Measurements from ENCODE around the gene TMEM97.
A peak's percentile ranks its signal among the peaks of the same experiment; 100 is the strongest.

The TMEM97 gene

DNA sequence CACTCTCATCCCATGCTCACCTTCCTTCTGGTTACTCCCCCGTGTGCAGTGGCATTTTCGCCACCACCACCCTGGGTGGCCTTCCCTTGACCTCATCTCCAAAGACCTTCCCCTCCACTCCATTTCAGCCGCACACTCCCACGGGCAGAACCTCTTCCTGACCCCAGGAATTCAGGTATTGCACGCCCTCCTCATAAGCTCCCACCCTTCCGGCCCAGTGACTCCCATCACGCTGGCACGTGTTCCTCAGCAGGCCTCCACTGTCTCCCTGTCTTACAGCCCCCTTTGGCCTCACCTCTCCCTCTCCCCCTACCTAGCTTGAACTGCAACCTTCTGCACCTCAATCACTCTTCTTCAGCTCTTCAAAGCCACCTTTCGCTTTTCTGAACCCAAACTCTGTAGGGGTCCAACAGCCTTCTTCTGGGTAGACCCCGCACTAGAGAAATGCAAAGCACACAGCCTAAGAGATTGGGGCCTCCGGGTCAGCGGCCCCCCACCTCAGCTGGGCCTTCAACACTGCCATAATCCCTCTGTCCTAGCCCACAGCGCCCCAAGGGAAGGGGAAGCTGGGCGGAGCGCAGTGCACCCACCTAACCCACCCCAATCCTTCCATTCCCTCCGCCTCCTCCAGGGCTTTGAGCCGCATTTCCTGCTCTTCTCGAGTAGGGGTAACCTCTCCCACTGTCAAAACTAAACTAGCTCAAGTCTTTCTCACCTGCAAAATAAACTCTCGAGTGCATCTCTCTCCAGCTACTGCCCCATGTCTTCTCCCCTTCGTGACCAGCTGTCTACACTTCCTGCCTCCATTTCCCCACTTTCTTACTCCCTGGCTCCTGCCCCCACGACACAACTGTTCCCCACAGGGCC is 1.7 kb upstream of the TMEM97 start:
- DNase-seq, result no peak

DNA sequence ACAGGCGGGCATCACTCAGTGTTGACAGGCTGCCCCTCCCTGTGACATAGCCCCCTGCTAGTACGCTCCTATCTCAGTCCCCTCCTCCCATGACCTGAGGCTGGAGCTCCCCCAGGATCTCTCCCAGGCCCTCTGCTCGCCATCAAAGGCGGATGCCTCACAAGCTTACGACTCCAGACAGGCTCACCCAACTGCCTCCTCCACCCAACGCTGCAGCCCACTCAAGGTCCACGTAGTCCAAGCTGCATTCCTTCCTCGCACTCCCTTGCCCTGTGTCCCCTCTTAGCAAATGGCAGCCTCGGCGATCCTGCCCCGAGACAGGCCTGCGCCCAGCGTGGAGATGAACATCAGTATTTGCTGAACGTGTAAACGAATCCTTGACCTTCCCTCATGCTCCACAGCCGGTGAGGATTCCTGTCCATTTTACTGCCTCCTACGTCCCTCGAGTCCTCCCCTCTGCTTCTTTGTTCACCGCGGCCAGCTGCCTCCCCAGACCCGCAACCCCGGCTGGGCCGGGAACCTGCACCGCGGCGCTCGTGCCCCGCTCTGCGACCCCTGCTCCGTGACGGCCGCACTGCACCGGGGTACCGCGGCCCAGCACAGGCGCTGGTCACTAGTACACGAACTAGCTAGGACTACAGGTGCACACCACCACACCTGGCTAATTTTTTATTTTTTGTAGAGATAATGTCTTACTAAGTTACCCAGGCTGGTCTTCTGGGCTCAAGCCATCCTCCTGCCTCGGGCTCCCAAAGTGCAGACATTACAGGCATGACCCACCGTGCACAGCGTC is 838 bp upstream of the TMEM97 start:
- no peak for DNase-seq

DNA sequence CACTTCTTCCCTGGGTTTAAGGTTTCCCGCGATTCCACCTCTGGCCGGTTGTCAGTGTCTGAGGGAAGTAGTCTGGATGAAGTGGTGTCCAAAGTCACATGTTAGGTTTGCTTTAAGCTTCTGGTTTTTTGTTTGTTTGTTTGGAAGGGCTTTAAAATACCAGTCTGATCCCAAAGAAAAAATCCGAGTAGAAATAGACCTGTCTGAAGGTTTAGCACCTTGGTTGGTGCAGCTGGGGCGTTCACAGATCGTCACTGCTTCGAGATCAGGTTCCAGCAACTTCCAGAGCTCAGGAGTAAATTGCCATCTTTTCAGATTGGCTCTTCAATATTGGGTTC is 567 bp downstream of the TMEM97 start:
- DNase-seq, result no peak

DNA sequence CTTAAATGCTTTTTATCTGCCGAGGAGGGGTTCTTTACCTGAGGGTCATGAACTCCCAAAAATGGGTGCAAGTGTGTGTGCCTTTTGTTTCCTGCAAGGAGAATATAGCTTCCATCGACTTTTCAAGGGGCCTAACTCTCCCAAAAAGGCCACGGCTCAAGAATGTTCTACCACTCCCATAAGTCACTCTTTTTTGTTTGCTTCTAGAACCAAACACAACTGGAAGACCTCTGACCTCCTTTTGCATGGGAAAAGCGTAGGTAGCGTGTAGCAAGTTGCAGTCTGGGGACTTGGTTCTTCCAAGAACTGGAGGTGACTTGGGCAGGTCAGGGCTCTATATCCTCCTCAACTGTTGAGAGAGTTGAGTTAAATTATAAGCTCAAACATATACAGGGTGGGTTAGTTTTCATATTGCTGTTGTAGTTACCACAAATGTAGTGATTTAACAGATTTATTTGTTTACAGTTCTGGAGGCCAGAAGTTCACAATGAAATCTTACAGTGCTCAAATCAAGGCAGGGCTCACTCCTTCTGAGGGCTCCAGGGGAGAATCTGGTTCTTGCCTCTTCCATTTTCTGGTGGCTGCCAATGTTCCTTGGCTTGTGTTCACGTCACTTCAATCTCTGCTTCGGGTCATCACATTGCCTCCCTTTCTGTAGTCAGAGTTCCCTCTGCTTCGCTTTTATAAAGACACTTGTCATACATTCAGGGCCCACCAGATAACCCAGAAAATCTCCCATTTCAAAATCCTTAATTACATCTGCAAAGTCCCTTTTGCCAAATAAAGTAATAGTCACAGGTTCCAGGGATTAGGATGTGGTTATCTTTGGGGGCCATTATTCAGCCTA is 1.4 kb downstream of the TMEM97 start:
- DNase-seq, result no peak

DNA sequence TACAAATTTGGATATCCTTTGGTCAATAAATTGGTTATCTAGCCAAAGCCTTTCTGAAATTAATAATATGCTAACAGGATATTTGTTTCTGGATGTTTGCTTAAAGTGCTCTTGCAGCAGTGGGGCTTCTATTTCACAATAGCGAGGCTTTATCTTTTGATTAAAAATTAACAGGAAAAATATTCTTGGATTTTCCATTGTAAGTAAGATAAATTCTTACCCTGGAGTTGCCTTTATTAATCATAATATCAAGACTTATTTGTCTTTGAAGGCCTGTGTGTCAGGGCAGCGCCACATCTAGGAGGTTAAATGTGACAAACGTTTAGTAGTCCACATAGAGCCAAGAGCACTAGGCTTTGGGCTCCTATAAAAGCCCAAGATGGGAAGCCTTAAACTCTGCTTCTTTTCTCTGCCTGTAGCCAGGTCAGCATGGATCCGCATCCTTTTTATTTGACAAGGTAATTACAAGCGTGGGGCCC is 5.3 kb downstream of the TMEM97 start:
- DNase-seq, result no peak

DNA sequence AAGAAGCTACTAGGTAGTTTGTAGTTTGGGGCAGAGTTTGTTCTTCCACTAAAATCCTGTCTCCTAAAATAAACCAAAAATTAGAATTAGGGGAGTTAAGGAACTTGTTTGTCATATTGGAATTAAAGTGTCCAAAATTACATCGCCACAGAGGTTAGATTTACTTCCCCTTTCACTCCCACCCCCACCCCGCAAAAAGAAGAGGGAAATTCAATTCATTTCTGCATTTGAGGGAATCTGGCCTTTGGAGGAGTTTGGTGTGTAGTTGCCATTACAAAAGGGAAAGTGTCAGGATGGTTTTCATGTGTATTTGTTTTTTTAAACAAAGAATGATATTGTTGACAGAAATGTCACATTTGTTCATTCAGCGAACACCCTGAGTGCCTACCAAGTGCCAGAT is 5.8 kb downstream of the TMEM97 start:
- no peak for DNase-seq

DNA sequence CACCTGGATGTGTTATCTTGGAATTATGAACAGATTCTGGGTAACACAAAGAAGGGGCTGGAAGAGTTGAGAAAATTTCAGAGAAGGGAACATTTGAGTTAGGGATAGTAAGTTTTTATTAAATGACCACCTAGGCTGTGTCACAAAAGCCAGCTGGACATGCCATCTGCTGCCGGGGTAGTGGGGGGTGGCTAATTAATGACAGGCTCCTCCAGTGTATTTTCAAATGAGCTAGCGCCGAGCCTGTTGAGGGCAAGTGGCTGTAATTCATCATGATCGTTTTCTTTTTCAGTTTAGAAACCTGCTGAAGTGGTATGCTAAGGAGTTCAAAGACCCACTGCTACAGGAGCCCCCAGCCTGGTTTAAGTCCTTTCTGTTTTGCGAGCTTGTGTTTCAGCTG is 6.2 kb downstream of the TMEM97 start:
- no peak for DNase-seq

DNA sequence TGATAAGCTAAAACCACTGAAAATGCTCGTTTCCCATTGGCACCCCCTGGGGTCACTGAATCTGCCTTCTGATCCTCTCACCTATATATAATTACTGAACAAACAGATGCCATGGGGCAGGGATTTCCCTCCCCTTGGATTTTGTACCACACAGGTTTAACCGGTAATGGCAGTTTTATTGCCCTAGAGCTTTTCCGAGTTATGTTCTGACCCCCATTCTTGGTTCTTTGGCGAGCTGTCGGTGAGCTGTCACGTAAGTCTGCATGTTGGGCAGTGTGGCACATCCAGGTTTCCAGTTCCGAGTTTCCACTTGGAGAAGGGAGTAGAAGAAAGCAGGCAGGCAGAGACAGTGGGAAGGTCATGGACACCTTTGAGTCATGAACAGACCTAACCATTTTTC is 7.1 kb downstream of the TMEM97 start:
- no peak for DNase-seq

DNA sequence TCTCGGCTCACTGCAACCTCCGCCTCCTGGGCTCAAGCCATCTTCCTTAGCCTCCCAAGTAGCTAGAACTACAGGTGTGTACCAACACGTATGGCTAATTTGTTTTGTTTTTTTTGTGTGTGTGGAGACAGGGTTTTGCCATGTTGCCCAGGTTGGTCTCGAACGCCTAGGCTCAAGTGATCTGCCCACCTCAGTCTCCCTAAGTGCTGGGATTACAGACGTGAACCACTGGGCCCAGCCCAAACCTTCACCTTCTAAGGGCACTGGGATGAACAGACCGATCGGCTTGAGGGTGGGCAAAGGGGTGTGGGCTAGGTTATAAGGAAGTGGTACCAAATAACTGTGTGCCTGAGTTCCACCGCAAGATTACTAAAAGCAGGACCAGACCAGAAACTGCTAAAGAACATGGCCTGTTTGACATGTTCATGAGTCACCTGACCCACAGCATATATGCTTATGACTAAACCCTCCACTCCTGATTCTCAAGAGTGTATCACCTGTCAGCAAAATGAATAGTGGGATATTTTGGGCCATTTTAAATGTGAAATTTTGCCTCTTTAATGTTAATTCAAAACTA is 8.1 kb downstream of the TMEM97 start:
- DNase-seq, result no peak

DNA sequence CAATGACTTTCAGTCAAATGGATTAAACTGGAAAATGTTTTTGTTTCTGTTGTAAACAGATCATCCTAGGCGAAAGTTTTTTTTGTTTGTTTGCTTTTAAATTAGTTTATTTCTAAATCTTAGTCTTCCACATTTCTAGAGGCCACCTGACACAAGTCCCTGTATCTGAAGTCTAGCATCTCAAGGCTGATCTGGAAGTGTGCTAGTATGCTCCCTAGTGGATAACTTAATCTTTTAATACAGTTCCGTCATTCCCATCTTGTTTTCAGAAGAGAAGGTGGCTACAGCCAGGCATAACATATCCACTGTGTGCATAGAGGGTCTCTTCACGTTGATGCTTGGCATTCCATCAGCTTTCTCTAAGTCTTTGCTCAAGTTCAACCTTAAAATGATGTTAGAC is 8.7 kb downstream of the TMEM97 start:
- no peak for DNase-seq

DNA sequence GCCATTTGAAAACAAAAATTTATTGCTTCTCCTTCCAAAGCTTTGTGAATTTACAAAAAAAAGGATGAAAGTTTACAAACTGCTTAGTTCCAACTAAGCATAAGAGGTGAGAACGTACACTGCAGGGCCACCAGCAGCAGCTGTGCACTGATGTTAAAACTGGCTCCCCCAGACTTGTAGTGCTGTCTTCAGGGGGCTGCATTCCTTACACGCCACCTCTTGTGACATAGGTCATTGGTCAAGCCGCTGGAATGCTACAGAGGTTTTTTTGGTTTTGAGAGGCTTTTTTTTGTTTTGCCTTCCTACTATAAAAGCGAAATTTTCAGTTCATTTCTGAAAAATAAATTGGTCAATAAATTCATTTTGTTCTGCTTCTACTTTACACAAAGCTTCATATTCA is 9.3 kb downstream of the TMEM97 start:
- DNase-seq, result no peak

DNA sequence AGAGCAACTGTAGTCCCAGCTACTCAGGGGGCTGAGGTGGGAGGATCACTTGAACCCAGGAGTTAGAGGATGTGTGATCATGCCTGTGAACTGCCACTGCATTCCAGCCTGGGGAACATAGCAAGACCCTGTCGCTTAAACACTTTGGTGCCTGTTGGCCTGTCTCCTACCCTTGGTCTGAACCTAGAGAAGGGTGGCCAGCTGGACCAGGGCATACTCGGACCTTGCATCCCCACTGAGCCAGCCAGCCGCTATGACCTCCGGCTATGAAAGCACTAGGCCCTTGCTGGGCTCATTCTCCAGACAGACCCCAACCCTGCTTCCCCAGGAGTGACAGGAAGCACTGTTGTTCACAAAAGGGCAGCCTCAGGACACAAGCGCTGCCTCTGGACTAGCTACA is 11.7 kb downstream of the TMEM97 start:
- no peak for DNase-seq

DNA sequence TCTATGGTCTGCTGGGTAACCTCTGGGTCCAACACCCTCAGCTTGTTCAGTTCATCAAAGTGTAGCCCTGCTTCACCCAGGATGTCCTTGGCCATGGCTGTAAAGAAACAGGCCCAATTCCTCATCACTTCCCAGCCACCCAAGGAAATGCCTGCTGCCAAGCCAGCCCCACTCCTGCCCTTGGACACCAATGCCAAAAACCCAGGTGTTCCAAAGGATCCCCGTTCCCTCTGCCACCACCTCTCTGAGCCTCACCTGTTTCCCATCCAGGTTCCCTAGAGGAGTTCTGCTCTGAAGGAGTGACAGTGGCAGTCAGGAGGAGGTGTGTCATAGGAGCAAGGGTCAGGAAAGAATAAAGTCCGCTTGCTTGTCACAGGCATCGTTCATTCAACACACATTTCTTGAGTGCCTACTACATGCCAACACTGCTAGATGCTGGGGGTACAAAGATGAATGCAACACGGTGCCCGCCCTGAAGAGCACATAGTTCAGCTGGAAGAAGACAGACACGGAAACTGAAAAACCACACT is 13.0 kb downstream of the TMEM97 start:
- DNase-seq, result no peak

DNA sequence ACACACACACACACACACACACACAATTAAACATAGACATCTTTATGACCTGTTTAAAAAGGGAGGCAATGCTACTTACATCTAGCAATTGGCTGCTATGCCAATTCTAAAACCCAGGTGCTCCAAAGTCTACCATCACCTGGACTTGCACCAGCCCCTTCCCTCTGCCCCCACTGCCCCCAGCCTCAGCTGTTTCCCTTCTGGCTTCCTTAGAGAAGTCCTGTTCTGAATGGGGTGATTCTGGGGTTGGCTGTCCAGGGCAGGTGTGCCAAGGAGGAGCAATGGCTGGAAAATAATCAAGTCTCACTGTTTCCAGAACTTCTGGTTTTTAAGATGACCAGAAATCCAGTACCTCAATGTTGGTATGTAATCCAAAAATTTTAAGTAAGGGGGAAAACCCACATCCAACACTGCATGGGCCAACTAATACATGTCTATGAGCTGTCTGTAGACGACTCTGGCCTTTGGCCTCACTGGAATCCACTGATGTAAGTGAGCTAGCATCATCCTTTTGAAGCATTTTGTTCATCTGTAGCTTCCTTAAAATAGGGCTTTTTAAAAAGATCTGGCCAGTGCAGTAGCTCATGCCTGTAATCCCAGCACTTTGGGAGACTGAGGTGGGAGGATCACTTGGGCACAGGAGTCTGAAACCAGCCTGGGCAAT is 14.2 kb downstream of the TMEM97 start:
- no peak for DNase-seq

DNA sequence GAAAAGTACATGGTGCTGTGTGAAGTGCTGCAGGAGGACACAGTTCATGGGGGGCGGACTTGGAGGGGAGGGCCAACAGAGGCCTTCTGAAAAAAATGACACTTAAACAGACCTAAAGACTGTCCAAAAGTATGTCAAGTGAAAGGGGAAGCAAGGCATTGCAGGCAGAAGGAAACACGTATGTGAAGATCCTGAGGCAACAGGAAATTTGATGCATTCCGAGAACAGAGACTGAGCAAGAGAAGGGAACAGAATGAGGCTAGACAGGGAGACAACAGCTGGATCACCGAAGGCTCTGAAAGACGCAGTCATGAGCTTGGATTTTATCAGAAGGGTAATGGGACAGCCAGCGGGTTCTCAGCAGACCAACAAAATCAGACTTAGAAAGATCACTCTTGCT is 15.2 kb downstream of the TMEM97 start:
- DNase-seq, result no peak

DNA sequence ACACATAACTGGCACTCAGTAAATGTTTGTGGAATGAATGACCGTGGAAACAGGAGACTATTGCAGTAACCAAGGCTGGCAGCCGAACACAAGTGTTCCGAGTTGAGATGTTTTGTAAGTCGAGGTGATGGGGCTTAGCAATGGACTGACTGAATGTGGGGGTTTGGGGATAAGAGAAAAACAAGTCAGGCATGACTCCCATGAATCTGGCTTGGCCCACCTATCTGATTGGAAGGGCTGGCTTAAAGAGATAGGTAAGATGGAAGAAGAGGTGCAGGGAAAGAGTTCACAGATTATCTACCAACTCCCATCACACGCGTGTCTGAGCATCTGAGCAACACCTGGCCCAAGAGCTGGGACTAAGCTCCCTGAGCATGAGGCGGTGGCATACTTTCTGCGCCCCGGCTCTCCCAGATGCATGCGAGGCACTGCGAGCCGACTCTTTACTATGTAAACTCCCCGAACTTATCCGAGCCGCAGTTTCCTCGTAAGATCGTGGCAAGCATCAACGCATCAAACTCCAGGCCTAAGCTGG is 15.7 kb downstream of the TMEM97 start:
- no peak for DNase-seq

DNA sequence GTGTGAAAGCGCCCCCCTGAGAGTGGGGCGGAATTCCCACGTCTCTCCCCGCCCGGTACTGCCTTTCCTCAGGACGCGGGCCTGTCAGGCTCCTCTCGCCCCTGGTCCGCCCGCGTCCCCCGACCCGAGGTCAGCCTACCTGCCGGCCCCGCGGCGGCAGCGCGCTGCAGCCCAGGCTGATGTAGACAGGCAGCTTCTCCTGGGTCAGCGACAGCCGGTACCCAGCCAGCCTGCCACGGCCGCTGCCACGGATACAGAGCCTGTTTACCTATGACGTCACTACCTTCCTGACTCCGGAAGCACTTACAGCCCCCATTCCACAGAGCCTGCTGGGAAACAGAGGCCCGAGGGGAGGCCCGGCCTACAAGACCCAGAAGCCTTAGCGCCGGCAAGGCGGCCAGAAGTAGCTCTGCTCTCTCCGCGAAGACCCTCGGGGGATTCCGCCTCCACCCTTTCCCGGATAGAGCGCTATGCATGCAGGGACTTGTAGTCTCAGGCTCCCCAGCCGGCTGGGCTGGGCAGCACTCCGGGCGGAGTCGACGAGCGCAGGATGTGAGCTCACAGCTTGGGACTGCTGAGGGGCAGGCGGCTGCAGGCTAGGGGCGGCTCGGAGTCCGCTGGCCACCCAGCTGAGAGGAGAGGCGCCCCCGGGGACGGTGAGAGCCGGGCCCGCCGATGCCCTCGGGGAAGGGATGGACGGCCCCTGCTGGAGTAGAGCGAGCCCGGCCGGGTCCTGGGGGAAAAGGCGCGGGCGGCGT is 16.4 kb downstream of the TMEM97 start, which contains the start of the genes IFT20 and TNFAIP1:
Gene IFT20, minus strand, starts transcription at position 272 of the 758 bp plus-strand sequence. CDS start 3,487 bp downstream, outside the sequence.
Gene TNFAIP1, plus strand, starts transcription at position 561 of the 758 bp plus-strand sequence. CDS start 3,761 bp downstream, outside the sequence.
- DNase-seq, result peak; percentile 92

DNA sequence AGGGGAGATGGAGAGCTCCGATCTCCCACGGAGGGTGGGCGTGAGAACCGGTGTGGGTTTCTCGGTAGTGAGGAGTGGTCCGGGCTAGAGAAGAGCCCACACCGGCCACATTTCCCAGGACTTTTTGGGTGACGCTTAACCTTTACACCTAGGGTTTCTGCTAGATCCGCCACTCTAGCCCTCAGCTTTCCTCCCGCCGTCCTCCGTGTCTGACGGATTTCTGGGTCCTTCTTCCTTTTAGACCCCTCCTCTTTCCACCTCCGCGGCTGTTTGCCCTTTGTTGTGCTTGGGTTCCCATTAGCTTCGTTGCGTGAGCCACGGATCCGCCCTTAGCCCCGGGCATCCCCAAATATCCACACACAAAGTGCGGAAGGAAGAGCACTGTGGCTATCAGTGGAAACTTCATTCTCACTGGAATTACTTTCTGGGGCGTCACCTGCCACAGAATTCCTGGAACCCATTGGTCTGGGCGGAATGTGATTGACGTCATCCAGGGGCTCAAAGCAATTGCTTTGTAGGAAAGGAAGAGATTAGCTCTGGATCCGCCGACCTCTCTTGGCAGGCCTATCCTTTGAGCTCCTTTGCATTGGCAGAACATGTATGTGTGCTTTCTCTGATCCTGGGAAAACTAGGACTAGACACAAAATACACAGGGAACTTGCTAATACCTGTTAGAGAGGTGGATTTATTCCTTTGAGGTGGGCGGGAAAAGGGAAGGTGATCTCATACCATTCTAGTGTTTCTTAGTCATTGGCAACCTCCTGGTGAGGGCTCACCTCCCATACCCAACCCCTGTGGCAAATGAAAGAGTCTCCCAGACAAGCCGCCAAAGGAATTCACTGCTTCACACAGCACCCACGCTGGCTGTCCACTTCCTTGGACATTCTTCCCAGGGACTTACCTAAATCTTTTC is 17.2 kb downstream of the TMEM97 start:
- DNase-seq, result no peak

DNA sequence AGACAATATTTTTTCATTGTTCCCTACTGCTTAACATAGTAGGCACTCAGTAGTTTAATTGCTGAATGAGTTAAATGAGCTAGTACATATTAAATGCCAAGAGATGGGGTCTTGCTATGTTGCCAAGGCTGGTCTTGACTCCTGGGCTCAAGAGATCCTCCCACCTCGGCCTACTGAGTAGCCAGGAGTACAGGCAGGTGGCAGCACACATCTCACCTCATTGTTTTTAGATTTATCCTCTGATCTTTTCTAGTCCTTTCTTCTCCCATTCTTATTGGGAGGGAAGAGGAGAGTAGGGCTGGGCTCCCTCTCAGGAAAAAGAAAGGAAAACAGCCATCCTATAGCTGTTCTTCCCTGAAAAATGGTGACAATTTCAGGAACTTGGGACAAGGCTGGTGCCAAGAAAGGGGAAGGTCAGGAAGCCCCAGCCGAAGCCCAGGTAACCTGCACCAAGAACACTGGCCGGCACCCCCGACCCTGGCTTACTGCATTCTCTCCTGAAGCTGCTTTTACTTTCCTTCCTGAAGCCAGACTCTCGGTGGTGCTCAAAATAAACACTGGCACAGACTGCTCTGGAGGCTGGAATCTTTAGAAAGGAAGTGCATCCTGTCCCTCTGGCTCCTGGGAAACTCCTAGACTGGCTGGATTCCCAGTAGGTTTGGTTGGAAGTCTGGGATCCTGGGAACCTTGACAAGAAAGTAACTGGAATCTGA is 19.2 kb downstream of the TMEM97 start:
- no peak for DNase-seq
